ENCODE results near the gene BPIFB4.
"Not testable (repeated sequence)": the region's sequence is repeated elsewhere in the genome, so short reads cannot be mapped to it uniquely, and the experiment has no call there.

Gene BPIFB4

GRCh38 chr20:33079259-33079658, at the start of gene BPIFB4:
Gene BPIFB4, plus strand, starts transcription at chr20:33079643. Its CDS starts 1,884 bp downstream, at chr20:33081527.
- DNase-seq (ENCODE audit: low read depth in 2 of 2), result no peak

- DNase-seq (ENCODE audit: low read depth in 2 of 2), result no peak
Observed at GRCh38 chr20:33030076-33030475, 49.4 kb upstream of the BPIFB4 start.

- DNase-seq (ENCODE audit: low read depth in 2 of 2), result no peak
Observed at GRCh38 chr20:33030569-33030968, 48.9 kb upstream of the BPIFB4 start.

- DNase-seq (ENCODE audit: low read depth in 2 of 2), result no peak
Observed at GRCh38 chr20:33031531-33031930, 47.9 kb upstream of the BPIFB4 start, which contains the start of gene BPIFB6. Gene BPIFB6, plus strand, starts transcription at chr20:33031648. Its CDS starts 0 bp downstream, at chr20:33031648.

GRCh38 chr20:33032555-33032954, 46.9 kb upstream of the BPIFB4 start:
- DNase-seq (ENCODE audit: low read depth in 2 of 2), result no peak

GRCh38 chr20:33033381-33033780, 46.1 kb upstream of the BPIFB4 start:
- no peak for DNase-seq (ENCODE audit: low read depth in 2 of 2)

- no peak for DNase-seq (ENCODE audit: low read depth in 2 of 2)
Observed at GRCh38 chr20:33034115-33034514, 45.3 kb upstream of the BPIFB4 start.

GRCh38 chr20:33034901-33035492, 44.4 kb upstream of the BPIFB4 start:
- no peak for DNase-seq (ENCODE audit: low read depth in 2 of 2)

- DNase-seq (ENCODE audit: low read depth in 2 of 2), result no peak
Observed at GRCh38 chr20:33037456-33037855, 42.0 kb upstream of the BPIFB4 start.

- no peak for DNase-seq (ENCODE audit: low read depth in 2 of 2)
Observed at GRCh38 chr20:33038243-33038642, 41.2 kb upstream of the BPIFB4 start.

- DNase-seq (ENCODE audit: low read depth in 2 of 2), result no peak
Observed at GRCh38 chr20:33042430-33042829, 37.0 kb upstream of the BPIFB4 start.

- DNase-seq (ENCODE audit: low read depth in 2 of 2), result no peak
Observed at GRCh38 chr20:33042983-33043730, 36.3 kb upstream of the BPIFB4 start.

- no peak for DNase-seq (ENCODE audit: low read depth in 2 of 2)
Observed at GRCh38 chr20:33043731-33044181, 35.7 kb upstream of the BPIFB4 start.

- DNase-seq (ENCODE audit: low read depth in 2 of 2), result not testable (repeated sequence)
Observed at GRCh38 chr20:33045129-33045721, 34.2 kb upstream of the BPIFB4 start.

GRCh38 chr20:33046412-33046811, 33.0 kb upstream of the BPIFB4 start:
- DNase-seq (ENCODE audit: low read depth in 2 of 2), result no peak

GRCh38 chr20:33051333-33051732, 28.1 kb upstream of the BPIFB4 start:
- DNase-seq (ENCODE audit: low read depth in 2 of 2), result no peak

- DNase-seq (ENCODE audit: low read depth in 2 of 2), result no peak
Observed at GRCh38 chr20:33053291-33054106, 25.9 kb upstream of the BPIFB4 start, which contains the start of gene BPIFB3. Gene BPIFB3, plus strand, starts transcription at chr20:33053903. Its CDS starts 1,533 bp downstream, at chr20:33055436.

- DNase-seq (ENCODE audit: low read depth in 2 of 2), result no peak
Observed at GRCh38 chr20:33054381-33054780, 25.1 kb upstream of the BPIFB4 start.

- DNase-seq (ENCODE audit: low read depth in 2 of 2), result no peak
Observed at GRCh38 chr20:33054791-33055190, 24.7 kb upstream of the BPIFB4 start.

- DNase-seq (ENCODE audit: low read depth in 2 of 2), result no peak
Observed at GRCh38 chr20:33059136-33059535, 20.3 kb upstream of the BPIFB4 start.

GRCh38 chr20:33059741-33060390, 19.6 kb upstream of the BPIFB4 start:
- no peak for DNase-seq (ENCODE audit: low read depth in 2 of 2)
